Ecto neural progenitor cell (in vitro differentiated cells): Measurements from ENCODE around the gene AMT.
A peak's percentile ranks its signal among the peaks of the same experiment; 100 is the strongest.
"Not testable (repeated sequence)": the region's sequence is repeated elsewhere in the genome, so short reads cannot be mapped to it uniquely, and the experiment has no call there.

Experiments used
- DNase-seq: peaks from one replicate; pipeline ENCODE4 v3.0.0-alpha.2; 2018; ENCODE audit warnings: low spot score

AMT gene

DNA sequence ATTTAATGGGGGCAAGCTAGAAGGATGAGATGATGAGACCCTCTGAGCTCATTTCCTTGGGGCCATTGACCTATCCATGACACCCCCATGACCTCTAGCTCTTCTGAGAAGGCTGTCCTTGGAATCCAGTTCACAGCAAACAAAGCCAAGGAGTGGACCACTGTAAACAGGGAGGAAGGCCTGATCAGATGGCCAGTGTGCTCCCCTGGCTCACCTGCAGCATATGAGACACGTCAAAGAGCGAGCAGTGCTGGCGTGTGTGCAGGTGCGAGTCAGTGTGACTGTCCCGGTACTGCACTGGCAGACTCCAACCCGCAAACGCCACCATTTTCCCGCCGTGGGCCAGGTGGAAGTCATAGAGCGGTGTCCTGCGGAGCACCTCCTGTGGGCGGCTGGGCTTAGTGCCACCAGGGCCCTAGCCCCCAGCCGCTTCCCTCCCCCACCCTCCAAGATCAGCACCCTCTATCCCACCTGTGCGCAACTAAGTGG is 339 bp downstream of the AMT start:
- no peak for DNase-seq

DNA sequence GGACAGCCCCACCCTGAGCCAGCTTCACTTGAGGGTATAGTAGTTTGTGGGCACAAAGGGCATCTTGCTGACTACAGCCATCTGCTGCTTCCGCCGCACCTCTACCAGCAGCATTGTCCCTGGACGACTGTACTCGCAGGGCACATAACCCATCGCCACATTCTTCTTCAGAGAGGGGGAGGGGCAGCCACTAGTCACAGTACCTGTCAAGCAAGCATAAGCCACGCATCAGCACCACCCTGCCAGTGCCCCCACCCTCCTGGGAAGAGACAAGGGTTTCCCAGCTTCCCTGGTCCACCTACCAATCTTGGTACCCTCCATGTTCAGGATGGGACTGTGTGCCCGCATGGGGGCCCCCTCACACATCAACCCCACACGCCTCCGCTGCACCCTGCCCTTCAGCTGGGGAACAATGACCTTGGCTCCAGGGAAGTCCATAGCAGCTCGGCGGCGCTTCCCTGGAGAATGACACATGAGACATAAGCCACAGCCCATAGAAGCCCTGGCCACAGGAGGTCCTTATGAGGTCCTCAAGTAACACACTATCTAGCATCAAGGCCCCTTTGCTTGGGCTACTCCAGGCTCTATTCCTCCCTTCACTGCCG is 4.7 kb downstream of the AMT start:
- DNase-seq: no peak

DNA sequence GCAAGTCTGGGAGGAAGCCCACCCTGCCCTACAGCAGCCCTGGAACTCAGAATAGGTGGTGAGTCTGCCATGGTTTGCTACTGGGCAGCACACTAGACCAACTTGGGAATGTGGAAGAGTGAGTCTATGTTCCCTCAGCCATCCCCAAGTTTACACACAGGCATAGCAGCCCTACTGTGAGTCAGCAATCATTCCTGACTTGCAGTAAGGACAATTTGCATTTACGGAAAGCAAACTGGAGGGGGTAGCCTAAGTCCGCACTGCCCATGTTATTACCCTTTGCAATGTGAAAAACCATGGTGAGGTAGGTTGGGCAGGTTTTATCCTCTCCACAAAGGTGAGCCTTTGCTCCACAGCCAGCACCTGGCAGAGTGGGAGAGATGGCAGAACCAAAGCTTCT is 5.4 kb downstream of the AMT start:
- no peak for DNase-seq

DNA sequence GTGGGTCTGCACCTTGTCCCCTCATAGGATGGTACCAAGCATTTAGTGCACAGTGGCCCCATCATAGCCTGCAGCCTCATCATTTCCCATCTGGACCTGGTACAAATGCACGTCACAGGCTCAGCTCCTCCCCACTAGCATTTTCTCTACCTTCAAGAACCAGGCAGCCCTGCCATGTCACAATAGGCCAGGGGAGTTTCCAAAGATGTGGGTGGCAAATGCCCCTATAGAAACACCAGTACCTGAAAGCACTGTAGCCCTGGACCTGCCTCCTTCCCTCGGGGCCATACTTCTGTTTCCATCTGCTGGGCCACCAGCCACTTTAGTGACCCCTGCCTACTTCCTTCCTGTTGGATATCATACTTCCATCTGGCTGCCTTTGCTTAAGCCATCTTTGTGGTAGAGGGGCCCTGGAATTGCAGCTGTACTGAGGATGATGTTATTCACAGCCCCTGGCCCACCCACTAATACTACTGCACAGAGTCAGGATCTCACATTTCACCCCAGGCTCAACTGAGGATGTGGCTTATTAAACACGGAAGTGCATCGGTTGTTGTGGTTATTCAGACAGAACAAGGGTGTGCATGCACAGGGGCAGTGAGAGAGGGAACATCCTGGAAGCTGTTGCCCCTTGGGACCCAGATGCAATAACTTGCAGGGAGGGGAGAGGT is 6.2 kb downstream of the AMT start:
- no peak for DNase-seq

GRCh38 chr3:49414753-49415152 is 7.5 kb downstream of the AMT start:
- no peak for DNase-seq

DNA sequence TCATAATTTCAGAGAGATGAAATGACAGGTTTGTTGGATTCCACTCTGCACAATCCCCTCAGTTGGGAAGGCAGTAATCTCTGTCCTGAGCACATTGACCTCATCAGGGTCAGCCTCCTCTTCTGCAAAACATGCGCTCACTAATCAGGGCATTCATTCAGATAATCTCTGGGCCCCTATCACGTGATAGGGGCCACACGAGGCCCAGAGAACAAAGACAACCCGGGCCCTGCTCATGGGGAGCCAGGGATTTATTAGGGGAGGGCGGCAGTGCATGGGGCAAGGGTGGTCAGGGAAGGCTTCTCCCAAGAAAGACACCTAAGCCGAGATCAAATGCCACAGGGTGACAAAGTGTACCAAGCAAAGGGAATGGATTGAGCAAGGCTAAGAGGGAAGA is 8.9 kb downstream of the AMT start:
- no peak for DNase-seq

GRCh38 chr3:49412632-49413337 is 9.5 kb downstream of the AMT start:
- DNase-seq: no peak

- peak; percentile 97 for DNase-seq
Measured at GRCh38 chr3:49411968-49412631, 10.2 kb downstream of the AMT start, which contains the start of the genes RHOA and TCTA. TSS of gene RHOA (minus strand) at chr3:49411976. CDS start at chr3:49375589, 36,387 bp downstream. TSS of gene TCTA (plus strand) at chr3:49412423. CDS start at chr3:49412427, 4 bp downstream.

- DNase-seq: no peak
Measured at GRCh38 chr3:49411535-49411967, 10.7 kb downstream of the AMT start.

- DNase-seq: no peak
Measured at GRCh38 chr3:49410846-49411534, 11.3 kb downstream of the AMT start.

DNA sequence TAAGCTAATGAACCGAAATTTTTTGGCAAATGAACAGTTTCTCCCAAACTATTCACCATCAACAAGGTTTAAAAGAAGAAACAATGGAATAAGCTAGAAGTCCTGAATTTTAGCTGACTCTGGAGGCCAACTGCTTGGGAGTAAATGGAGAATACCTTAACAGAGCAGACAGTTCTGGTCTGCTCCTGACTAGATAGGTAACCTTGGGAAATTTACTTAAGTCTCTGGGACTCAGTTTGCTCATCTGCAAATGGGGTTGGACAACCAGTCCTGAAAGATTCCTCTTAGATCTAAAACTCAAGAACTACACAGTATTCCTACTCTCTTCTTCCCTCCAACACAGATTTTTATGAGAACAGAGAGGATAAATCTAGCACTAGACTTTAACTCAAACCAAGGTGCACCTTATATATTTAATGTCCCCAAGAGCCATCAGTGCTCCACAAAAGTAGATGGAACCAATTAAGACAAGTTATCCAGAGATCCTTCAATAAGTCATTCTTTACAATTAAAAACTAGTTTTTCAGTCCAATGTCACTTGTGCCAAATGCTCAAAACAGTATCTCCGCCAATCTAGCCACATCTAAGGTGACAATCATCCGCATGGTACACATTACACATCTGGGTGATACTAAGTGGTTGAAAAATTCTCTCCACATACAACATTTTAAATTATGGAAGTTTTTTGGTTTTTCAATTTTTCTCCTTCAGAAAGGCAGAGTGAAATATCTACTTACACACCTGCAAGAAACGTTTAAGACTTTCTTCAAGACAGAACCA is 12.0 kb downstream of the AMT start:
- DNase-seq: no peak

DNA sequence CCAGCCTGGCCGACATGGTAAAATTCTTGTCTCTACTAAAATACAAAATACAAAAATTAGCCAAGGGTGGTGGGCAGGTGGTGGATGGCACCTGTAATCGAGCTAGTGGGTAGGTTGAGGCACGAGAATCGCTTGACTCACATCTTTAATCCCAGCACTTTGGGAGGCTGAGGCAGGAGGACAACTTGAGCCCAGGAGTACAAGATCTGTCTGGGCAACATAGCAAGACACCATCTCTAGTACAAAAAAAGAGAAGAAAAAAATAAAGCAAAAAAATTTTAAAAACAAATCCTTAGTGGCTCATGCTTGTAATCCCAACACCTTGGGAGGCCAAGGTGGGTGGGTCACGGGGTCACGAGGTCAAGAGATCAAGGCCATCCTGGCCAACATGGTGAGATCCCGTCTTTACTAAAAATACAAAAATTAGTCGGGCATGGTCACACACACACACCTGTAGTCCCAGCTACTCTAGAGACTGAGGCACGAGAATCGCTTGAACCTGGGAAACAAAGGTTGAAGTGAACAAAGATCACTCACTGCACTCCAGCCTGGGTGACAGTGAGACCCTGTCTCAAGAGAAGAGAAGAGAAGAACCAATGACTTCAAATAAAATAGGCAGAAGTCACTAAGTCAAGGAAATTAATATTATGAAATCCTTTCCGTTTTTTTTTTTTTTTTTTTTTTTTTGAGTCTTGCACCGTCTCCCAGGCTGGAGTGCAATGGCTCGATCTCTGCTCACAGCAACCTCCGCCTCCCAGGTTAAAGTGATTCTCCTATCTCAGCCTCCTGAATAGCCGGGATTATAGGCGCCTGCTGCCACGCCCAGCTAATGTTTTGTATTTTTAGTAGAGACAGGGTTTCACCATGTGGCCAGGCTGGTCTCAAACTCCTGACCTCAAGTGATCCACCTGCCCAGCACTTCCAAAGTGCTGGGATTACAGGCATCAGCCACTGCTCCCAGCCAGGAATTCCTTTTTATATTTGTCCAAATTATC is 15.4 kb downstream of the AMT start:
- DNase-seq: no peak

- not testable (repeated sequence) for DNase-seq
Measured at GRCh38 chr3:49405570-49405969, 16.7 kb downstream of the AMT start.

- DNase-seq: no peak
Measured at GRCh38 chr3:49403891-49404290, 18.4 kb downstream of the AMT start.

DNA sequence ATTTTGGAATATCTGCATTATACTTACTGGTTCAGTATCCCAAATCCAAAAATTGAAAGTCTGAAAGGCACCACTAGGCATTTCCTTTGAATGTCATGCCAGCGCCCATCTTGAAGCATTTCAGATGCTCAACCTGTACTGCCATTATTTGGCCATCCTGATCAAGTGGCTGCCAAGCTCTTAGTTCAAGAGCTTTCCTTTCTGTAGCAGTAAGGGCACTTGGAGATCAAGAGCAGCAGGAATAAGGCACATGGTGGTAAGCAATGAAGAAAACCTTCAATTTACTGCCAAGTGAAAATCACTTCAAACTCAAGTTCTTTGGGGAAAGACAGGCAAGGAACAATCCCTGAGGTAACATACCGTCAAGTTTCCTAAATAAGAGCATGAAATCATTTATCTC is 20.5 kb downstream of the AMT start:
- no peak for DNase-seq

DNA sequence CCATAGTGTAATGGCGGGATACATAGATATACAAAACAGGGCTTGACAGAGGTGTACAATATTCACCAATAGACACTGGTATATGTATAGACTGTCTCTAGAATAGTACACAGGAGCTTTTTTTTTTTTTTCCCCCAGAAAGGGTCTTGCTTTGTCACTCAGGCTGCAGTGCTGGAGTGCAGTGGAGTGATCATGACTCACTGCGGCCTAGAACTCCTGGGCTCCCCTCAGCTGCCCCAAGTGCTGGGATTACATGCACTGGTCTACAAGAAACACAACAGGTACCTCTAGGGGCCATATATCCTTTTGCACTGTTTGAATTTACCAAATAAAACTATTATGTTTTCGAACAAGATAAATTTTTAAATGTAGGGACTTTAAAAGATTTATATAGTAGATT is 22.8 kb downstream of the AMT start:
- no peak for DNase-seq

- DNase-seq: no peak
Measured at GRCh38 chr3:49397470-49397869, 24.8 kb downstream of the AMT start.

DNA sequence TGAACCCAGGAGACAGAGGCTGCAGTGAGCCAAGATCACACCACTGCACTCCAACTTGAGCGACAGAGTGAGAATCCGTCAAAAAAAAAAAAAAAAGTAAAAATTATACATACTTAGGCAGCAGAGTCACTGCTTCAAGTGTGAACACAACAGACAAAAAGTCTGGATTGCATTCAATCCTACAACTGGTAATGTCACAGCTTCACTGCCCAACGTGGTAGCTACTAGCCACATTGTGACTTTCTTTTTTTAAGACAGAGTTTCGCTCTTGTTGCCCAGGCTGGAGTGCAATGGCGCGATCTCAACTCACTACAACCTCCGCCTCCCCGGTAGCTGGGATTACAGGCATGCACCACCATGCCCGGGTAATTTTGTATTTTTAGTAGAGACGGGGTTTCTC is 31.0 kb downstream of the AMT start:
- not testable (repeated sequence) for DNase-seq

DNA sequence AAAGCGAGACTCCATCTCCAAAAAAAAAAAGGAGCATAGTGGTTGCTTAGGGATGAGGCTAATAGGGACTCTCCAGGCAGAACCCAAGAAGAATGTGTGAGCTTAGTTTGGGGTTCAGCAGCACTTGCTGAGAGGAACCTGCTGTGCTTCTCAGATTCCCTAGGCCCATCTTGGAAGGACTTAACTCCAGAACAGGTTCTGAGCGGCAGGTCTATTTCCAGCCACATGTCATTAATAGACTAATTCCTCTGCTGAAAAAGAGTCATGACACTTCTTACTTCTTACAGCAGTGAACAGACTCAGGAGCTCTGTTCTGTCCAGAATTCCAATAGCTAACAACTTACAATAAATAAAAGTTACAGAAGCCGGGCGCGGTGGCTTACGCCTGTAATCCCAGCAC is 33.0 kb downstream of the AMT start:
- DNase-seq: no peak

DNA sequence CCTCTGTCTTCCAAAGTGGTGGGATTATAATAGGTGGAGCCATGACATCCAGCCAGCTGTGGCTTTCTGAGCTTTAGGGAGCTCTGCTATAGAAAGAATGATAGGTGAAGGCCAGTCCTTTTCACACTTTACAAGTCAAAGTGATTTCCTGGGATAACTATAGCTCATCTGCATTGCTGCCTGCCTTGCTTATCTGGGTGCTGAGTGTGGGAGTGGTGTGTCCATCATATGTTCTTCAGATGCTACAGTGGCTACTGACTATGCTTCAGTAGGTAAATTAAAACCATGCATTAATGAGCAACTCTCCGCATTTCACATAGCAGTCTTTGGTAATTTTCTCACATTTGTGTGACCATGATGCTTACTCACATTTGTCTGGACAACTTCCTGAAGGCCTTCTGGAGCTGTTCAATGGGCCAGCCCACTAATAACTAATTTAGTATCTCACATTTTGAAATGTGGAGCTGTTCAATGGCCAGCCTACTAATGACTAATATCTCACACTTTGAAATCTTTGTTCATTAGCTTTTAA is 33.9 kb downstream of the AMT start:
- no peak for DNase-seq
